ENCODE data around the gene CPZ. TPM values are rescaled to one million over a fixed set of nuclear protein-coding genes. Genes with fewer than 3 reads are reported as not detected.

Gene CPZ
- total and polyA plus RNA-seq, 2 experiments from 2014 or later, result 13.4 to 19.0 TPM

DNA sequence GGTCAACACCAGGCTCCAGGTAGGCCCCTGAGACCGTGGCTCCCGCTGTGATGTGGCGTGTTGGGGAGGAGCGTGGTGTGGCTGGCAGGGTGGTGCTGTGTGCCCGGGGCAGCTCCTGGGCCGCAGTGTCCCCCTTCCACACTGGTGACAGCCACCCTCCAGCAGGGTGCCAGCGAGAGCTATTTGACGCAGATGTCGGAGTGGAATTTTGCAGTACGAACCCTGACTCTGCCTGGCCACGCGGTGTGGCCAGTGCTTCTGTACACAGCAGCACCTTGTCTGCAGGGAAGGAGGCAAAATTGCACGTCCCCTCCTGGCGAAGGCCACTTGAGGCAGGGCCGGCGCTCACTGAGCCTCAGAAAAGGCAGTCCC, 53.2 kb downstream of the CPZ start:
- Histone ChIP-seq H3K4me2 (ENCODE audit: unreplicated experiment) (no peak overlapping the region), H3F3A (ENCODE audit: insufficient read depth) (no peaks in the 10 kb centered on the region), H3K27me3 (replicated peaks; ENCODE audit: insufficient read depth) (peaks cover 21% of the 10 kb centered on the region), H3K4me1 (ENCODE audit: insufficient read depth) (no peaks in the 10 kb centered on the region), H3K4me3 (no peak overlapping the region), H2AFZ (no peak overlapping the region), H4K20me1 (ENCODE audit: insufficient read depth) (no peaks in the 10 kb centered on the region), H3K9ac (no peak overlapping the region), H3K9me3 (ENCODE audit: low read depth) (no peaks in the 10 kb centered on the region), H3K79me2 (ENCODE audit: insufficient read depth) (no peaks in the 10 kb centered on the region), H3K27ac (no peak overlapping the region), H3K36me3 (ENCODE audit: low read depth) (no peaks in the 10 kb centered on the region), H3K9me2 (ENCODE audit: insufficient read depth) (no peaks in the 10 kb centered on the region)
- 73 to 82% methylated on average over 11 to 16 of the region's 16 CpGs for WGBS, 2 experiments (ENCODE audit: low coverage in 1 of 2, low lambda C conversion rate in 2 of 2, missing lambda C conversion rate in 2 of 2)
- no peak for DNase-seq
- in situ Hi-C loops (cut with MboI), result no loop called here
- TF ChIP-seq EZH2 (IDR thresholded peaks at IDR 0.05; ENCODE audit: insufficient read depth, poor library complexity, severe bottlenecking), result no peak
- TF ChIP-seq EZH2phosphoT487 (IDR thresholded peaks at IDR 0.05; ENCODE audit: insufficient read depth, low read depth), result no peak

DNA sequence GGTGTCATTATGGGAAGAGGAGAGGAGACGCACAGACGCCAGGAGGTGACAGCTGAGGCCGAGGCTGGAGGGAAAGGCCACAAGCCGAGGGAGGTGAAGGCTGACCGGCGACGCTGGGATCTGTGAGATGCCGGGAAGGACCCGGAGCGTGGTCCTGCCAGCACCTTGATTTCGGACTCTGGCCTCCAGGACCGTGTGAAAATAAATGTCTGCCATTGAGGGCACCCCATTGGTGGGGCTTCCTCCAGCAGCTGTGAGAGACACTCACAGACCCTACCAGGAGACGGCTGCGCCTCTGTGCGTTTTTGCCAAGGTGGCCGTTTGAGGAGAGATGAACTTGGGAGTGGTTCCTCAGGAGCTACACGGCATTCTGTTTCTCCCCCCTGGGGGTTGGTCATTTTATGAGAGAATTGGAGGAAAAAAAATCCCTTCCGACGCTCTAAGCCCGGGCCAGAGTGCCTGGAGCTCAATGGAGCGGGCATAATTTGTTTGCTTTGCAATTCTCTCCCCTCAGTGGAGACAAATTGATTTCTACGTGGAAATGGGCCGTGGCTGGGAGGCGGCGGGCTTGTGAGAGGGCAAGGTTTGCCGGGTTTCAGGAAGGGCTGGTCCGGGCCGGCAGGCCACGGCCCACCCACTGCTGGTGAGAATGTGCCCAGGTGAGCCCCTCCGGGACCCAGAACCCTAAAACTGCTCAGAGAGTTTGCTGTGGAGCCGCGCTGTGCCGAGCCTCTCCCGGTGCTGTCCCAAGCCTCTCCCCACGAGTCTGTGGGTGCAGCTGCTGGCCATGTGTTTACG, 53.9 kb downstream of the CPZ start:
- Histone ChIP-seq H3K4me2 (ENCODE audit: unreplicated experiment) (no peak overlapping the region), H3K79me2 (ENCODE audit: insufficient read depth) (no peaks in the 10 kb centered on the region), H3F3A (ENCODE audit: insufficient read depth) (no peaks in the 10 kb centered on the region), H3K9me3 (ENCODE audit: low read depth) (no peaks in the 10 kb centered on the region), H3K9ac (no peak overlapping the region), H4K20me1 (ENCODE audit: insufficient read depth) (no peaks in the 10 kb centered on the region), H3K27me3 (replicated peaks; ENCODE audit: insufficient read depth) (peaks cover 20% of the 10 kb centered on the region), H3K36me3 (ENCODE audit: low read depth) (no peaks in the 10 kb centered on the region), H3K4me3 (no peak overlapping the region), H3K4me1 (ENCODE audit: insufficient read depth) (no peaks in the 10 kb centered on the region), H3K27ac (no peak overlapping the region), H2AFZ (no peak overlapping the region), H3K9me2 (ENCODE audit: insufficient read depth) (no peaks in the 10 kb centered on the region)
- WGBS, 2 experiments (ENCODE audit: low coverage in 1 of 2, low lambda C conversion rate in 2 of 2, missing lambda C conversion rate in 2 of 2), result 65 to 69% methylated on average over 31 to 33 of the region's 36 CpGs
- TF ChIP-seq EZH2phosphoT487 (IDR thresholded peaks at IDR 0.05; ENCODE audit: insufficient read depth, low read depth) (no peak), EZH2 (IDR thresholded peaks at IDR 0.05; ENCODE audit: insufficient read depth, poor library complexity, severe bottlenecking) (no peak)
- no peak for DNase-seq
- in situ Hi-C loops (cut with MboI), result no loop called here

DNA sequence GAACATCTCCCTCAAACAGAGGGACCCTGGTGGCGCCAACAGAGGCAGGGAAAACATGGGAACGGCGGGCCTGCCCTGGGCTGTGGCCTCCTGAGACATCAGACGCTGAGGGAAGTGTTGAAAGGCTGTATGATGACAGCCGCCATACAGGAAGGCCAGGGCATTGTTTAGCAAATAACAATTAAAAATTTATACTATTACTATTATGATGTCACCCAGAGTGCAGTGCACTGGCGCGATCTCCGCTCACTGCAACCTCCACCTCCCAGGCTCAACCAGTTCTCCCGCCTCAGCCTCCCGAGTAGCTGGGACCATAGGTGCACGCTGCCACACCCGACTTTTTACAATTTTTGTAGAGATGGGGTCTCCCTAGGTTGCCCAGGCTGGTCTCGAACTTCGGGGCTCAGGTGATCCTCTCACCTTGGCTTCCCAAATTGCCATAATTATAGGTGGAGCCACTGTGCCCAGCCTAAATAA, 54.6 kb downstream of the CPZ start:
- no peaks in the 10 kb centered on the region for H3K9me2 ChIP-seq (ENCODE audit: insufficient read depth)
- H3K9me3 ChIP-seq (ENCODE audit: low read depth), result no peaks in the 10 kb centered on the region
- no peak overlapping the region for H3K27ac ChIP-seq
- H3K79me2 ChIP-seq (ENCODE audit: insufficient read depth), result no peaks in the 10 kb centered on the region
- H3K4me3 ChIP-seq, result no peak overlapping the region
- no peaks in the 10 kb centered on the region for H3F3A ChIP-seq (ENCODE audit: insufficient read depth)
- no peak overlapping the region for H3K9ac ChIP-seq
- DNase-seq, result no peak
- H3K27me3 ChIP-seq (replicated peaks; ENCODE audit: insufficient read depth), result peaks cover 20% of the 10 kb centered on the region
- no peak overlapping the region for H3K4me2 ChIP-seq (ENCODE audit: unreplicated experiment)
- in situ Hi-C loops (cut with MboI), result no loop called here
- TF ChIP-seq EZH2 (IDR thresholded peaks at IDR 0.05; ENCODE audit: insufficient read depth, poor library complexity, severe bottlenecking), result no peak
- no peak for TF ChIP-seq EZH2phosphoT487 (IDR thresholded peaks at IDR 0.05; ENCODE audit: insufficient read depth, low read depth)
- H3K36me3 ChIP-seq (ENCODE audit: low read depth), result no peaks in the 10 kb centered on the region
- no peaks in the 10 kb centered on the region for H4K20me1 ChIP-seq (ENCODE audit: insufficient read depth)
- no peaks in the 10 kb centered on the region for H3K4me1 ChIP-seq (ENCODE audit: insufficient read depth)
- 57 to 58% methylated on average over 14 of the region's 14 CpGs for WGBS, 2 experiments (ENCODE audit: low coverage in 1 of 2, low lambda C conversion rate in 2 of 2, missing lambda C conversion rate in 2 of 2)
- no peak overlapping the region for H2AFZ ChIP-seq

GRCh38 chr4:8647626-8648025, 55.1 kb downstream of the CPZ start:
- no peaks in the 10 kb centered on the region for H3K4me1 ChIP-seq (ENCODE audit: insufficient read depth)
- H3K27ac ChIP-seq, result no peak overlapping the region
- H3K36me3 ChIP-seq (ENCODE audit: low read depth), result no peaks in the 10 kb centered on the region
- H2AFZ ChIP-seq, result no peak overlapping the region
- H3K79me2 ChIP-seq (ENCODE audit: insufficient read depth), result no peaks in the 10 kb centered on the region
- H3K9ac ChIP-seq, result no peak overlapping the region
- H3K4me3 ChIP-seq, result no peak overlapping the region
- no peaks in the 10 kb centered on the region for H3K9me3 ChIP-seq (ENCODE audit: low read depth)
- H3K4me2 ChIP-seq (ENCODE audit: unreplicated experiment), result no peak overlapping the region
- TF ChIP-seq EZH2 (IDR thresholded peaks at IDR 0.05; ENCODE audit: insufficient read depth, poor library complexity, severe bottlenecking) (no peak), EZH2phosphoT487 (IDR thresholded peaks at IDR 0.05; ENCODE audit: insufficient read depth, low read depth) (no peak)
- no peaks in the 10 kb centered on the region for H4K20me1 ChIP-seq (ENCODE audit: insufficient read depth)
- in situ Hi-C loops (cut with MboI), result no loop called here
- no peaks in the 10 kb centered on the region for H3K9me2 ChIP-seq (ENCODE audit: insufficient read depth)
- no peak for DNase-seq
- peaks cover 20% of the 10 kb centered on the region for H3K27me3 ChIP-seq (replicated peaks; ENCODE audit: insufficient read depth)
- H3F3A ChIP-seq (ENCODE audit: insufficient read depth), result no peaks in the 10 kb centered on the region
- WGBS, 2 experiments (ENCODE audit: low coverage in 1 of 2, low lambda C conversion rate in 2 of 2, missing lambda C conversion rate in 2 of 2), result 56 to 58% methylated on average over 13 of the region's 13 CpGs
